Neural cell (in vitro differentiated cells): ENCODE measurements around the gene GASK1A. TPM values are rescaled to one million over a fixed set of nuclear protein-coding genes. Genes with fewer than 3 reads are reported as not detected.

Experiments used
- H2AFZ ChIP-seq: fragments of 200-600, 300-800 bp; sonication (generic), shearing (Covaris generic); 2 replicates; pipeline ENCODE4 v1.6.0; 2014; ENCODE audit warnings: low read depth, mild to moderate bottlenecking, antibody characterized with exemption, low read length, moderate library complexity
- H3F3A ChIP-seq: fragments of 200-600 bp; shearing (Covaris generic); 2 replicates; pipeline ENCODE4 v1.6.1; 2016; ENCODE audit warnings: mild to moderate bottlenecking, moderate library complexity, mixed read lengths, antibody characterized with exemption, low read length; ENCODE audit not compliant: insufficient read depth, poor library complexity, severe bottlenecking
- H3K27ac ChIP-seq: fragments of 200-600, 300-800 bp; sonication (generic), shearing (Covaris generic); 2 replicates; pipeline ENCODE4 v1.5.1; 2014; ENCODE audit warnings: mild to moderate bottlenecking, low read length, moderate library complexity
- H3K27me3 ChIP-seq: fragments of 300-800, 200-600 bp; sonication (generic), shearing (Covaris generic); 2 replicates; pipeline ENCODE4 v1.6.0; 2014; ENCODE audit warnings: mild to moderate bottlenecking, low read depth, low read length, moderate library complexity; ENCODE audit not compliant: insufficient read depth
- H3K36me3 ChIP-seq: fragments of 300-800, 200-600 bp; sonication (generic), shearing (Covaris generic); 2 replicates; pipeline ENCODE4 v1.5.1; 2014; ENCODE audit warnings: mild to moderate bottlenecking, antibody characterized with exemption, low read length, moderate library complexity; ENCODE audit not compliant: insufficient read depth
- H3K4me2 ChIP-seq: fragments of 300-800, 200-600 bp; sonication (generic), shearing (Covaris generic); 2 replicates; pipeline ENCODE4 v1.6.0; 2014; ENCODE audit warnings: mild to moderate bottlenecking, low read length
- H3K4me3 ChIP-seq: fragments of 300-800, 200-600 bp; sonication (generic), shearing (Covaris generic); 2 replicates; pipeline ENCODE4 v1.5.1; 2014; ENCODE audit warnings: mild to moderate bottlenecking, low read length, moderate library complexity
- H3K79me2 ChIP-seq: fragments of 200-600 bp; shearing (Covaris generic); replicated peaks from 2 replicates; pipeline ENCODE4 v1.6.0; 2014; ENCODE audit warnings: mild to moderate bottlenecking, low read length, moderate library complexity; ENCODE audit not compliant: insufficient read depth
- H3K9ac ChIP-seq: fragments of 300-800, 200-600 bp; sonication (generic), shearing (Covaris generic); 2 replicates; pipeline ENCODE4 v1.6.1; 2016; ENCODE audit warnings: mild to moderate bottlenecking, low read length, mixed read lengths
- H3K9me2 ChIP-seq: fragments of 200-600 bp; shearing (Covaris generic); 2 replicates; pipeline ENCODE4 v1.6.1; 2016; ENCODE audit warnings: mild to moderate bottlenecking, low read length, mixed read lengths; ENCODE audit not compliant: insufficient read depth
- H3K9me3 ChIP-seq: fragments of 200-600, 300-800 bp; sonication (generic), shearing (Covaris generic); 2 replicates; pipeline ENCODE4 v1.6.1; 2016; ENCODE audit warnings: mild to moderate bottlenecking, mixed run types, low read length, moderate library complexity, mixed read lengths
- H4K20me1 ChIP-seq: fragments of 200-600 bp; shearing (Covaris generic); 2 replicates; pipeline ENCODE4 v1.6.1; 2016; ENCODE audit warnings: mild to moderate bottlenecking, mixed run types; ENCODE audit not compliant: insufficient read depth
- CTCF ChIP-seq: fragments of 450-650 bp; IDR thresholded peaks from 2 replicates; pipeline ENCODE4 v1.5.1; 2014; ENCODE audit warnings: antibody characterized with exemption, mild to moderate bottlenecking, moderate library complexity; ENCODE audit not compliant: poor library complexity, severe bottlenecking
- EP300 ChIP-seq: fragments of 450-650 bp; conservative IDR thresholded peaks from 2 replicates; pipeline ENCODE4 v1.6.1; 2014; ENCODE audit warnings: antibody characterized with exemption, mild to moderate bottlenecking, moderate library complexity; ENCODE audit not compliant: poor library complexity, severe bottlenecking
- EZH2 ChIP-seq: fragments of 200-600, 300-800 bp; shearing (Covaris generic), sonication (generic); IDR thresholded peaks from 2 replicates; pipeline ENCODE4 v1.6.1; 2014; ENCODE audit warnings: antibody characterized with exemption, low read length, borderline replicate concordance, mild to moderate bottlenecking; ENCODE audit not compliant: insufficient read depth, poor library complexity, severe bottlenecking
- MXI1 ChIP-seq: fragments of 450-650 bp; conservative IDR thresholded peaks from 2 replicates; pipeline ENCODE4 v1.6.1; 2014; ENCODE audit warnings: antibody characterized with exemption, mild to moderate bottlenecking; ENCODE audit not compliant: poor library complexity, severe bottlenecking
- POLR2AphosphoS5 ChIP-seq: IDR thresholded peaks from 2 replicates; pipeline ENCODE4 v1.6.1; 2012
- RAD21 ChIP-seq: fragments of 450-650 bp; conservative IDR thresholded peaks from 2 replicates; pipeline ENCODE4 v1.6.1; 2014; ENCODE audit warnings: antibody characterized with exemption, mild to moderate bottlenecking, moderate library complexity
- REST ChIP-seq: IDR thresholded peaks from 2 replicates; pipeline ENCODE4 v1.6.1; 2012; ENCODE audit warnings: borderline replicate concordance
- SMC3 ChIP-seq: fragments of 450-650 bp; conservative IDR thresholded peaks from 2 replicates; pipeline ENCODE4 v1.6.1; 2014; ENCODE audit warnings: antibody characterized with exemption, mild to moderate bottlenecking, moderate library complexity; ENCODE audit not compliant: poor library complexity
- TAF1 ChIP-seq: IDR thresholded peaks from 2 replicates; pipeline ENCODE4 v1.6.1; 2012; ENCODE audit warnings: low read depth
- polyA plus RNA-seq: library from polyadenylated mRNA; depleted of rRNA; stranded (reverse); fragments of >200 nt; gene quantifications from 2 replicates; pipeline ENCODE4 v1.2.3, GENCODE V29; 2014

Gene GASK1A
- polyA plus RNA-seq, 1 donor from 2014 or later = not detected

GRCh38 chr3:42983927-42984326 is 4.8 kb downstream of the GASK1A start:
- no peaks in the 10 kb centered on the region for H3F3A ChIP-seq
- no peak overlapping the region for H3K4me3 ChIP-seq
- peaks cover 24% of the 10 kb centered on the region for H3K27me3 ChIP-seq
- H2AFZ ChIP-seq = no peak overlapping the region
- no peaks in the 10 kb centered on the region for H4K20me1 ChIP-seq
- no peak overlapping the region for H3K9ac ChIP-seq
- H3K27ac ChIP-seq = no peak overlapping the region
- H3K4me2 ChIP-seq = no peak overlapping the region
- H3K79me2 ChIP-seq = no peaks in the 10 kb centered on the region
- no peaks in the 10 kb centered on the region for H3K9me3 ChIP-seq
- H3K36me3 ChIP-seq = no peaks in the 10 kb centered on the region
- TF ChIP-seq EP300 (no peak), CTCF (no peak), TAF1 (no peak), SMC3 (no peak), RAD21 (no peak), REST (no peak), EZH2 (no peak), POLR2AphosphoS5 (no peak), MXI1 (no peak)
- H3K9me2 ChIP-seq = no peaks in the 10 kb centered on the region

GRCh38 chr3:42984701-42985100 is 5.6 kb downstream of the GASK1A start:
- no peak overlapping the region for H2AFZ ChIP-seq
- no peak overlapping the region for H3K4me3 ChIP-seq
- no peaks in the 10 kb centered on the region for H3K9me2 ChIP-seq
- H3K27me3 ChIP-seq = peaks cover 16% of the 10 kb centered on the region
- H3K27ac ChIP-seq = no peak overlapping the region
- H3K4me2 ChIP-seq = no peak overlapping the region
- TF ChIP-seq REST (no peak), POLR2AphosphoS5 (no peak), TAF1 (no peak), CTCF (no peak), EP300 (no peak), RAD21 (no peak), EZH2 (no peak), MXI1 (no peak), SMC3 (no peak)
- H4K20me1 ChIP-seq = no peaks in the 10 kb centered on the region
- H3F3A ChIP-seq = no peaks in the 10 kb centered on the region
- no peaks in the 10 kb centered on the region for H3K79me2 ChIP-seq
- no peaks in the 10 kb centered on the region for H3K9me3 ChIP-seq
- no peak overlapping the region for H3K9ac ChIP-seq
- H3K36me3 ChIP-seq = no peaks in the 10 kb centered on the region
